ENCODE data around the gene DNA2.

Gene DNA2

DNA sequence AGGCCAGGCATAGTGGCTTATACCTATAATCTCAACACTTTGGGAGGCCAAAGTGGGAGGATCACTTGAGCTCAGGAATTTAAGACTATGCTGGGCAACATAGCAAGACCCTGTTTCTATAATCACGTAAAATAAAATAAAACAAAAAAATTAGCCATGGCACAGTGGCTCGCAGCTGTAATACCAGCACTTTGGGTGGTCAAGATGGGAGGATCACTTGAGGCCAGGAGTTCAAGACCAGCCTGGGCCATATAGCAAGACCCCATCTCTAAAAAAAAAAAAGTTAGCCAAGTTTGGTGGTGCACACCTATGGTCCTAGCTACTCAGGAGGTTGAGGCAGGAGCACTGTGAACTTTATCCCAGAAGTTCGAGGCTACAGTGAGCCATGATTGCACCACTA is 30.9 kb downstream of the DNA2 start:
- DNase-seq = no peak

DNA sequence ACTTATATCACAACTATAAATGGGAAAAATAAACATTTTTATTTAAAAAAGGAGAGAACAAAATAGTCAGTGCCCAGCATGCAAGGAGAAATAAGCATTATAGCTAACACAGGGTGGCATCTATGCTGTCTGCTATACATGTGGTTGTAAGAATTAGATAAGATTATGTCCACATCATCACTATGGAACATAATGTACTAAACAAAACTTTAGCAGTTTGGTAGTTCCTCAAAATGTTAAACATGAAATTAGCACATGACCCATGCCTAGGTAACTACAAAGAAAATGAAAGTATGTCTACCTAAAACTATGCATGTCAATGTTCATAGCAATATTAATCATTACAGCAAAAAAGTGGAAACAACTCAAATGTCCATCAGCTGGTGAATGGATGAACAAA is 36.0 kb downstream of the DNA2 start:
- DNase-seq = no peak

- DNase-seq = no peak
Measured at GRCh38 chr10:68434657-68435056, 37.1 kb downstream of the DNA2 start.

- DNase-seq = no peak
Measured at GRCh38 chr10:68428396-68429104, 43.2 kb downstream of the DNA2 start.

- no peak for DNase-seq
Measured at GRCh38 chr10:68424454-68425014, 47.2 kb downstream of the DNA2 start.

GRCh38 chr10:68423522-68423921 is 48.3 kb downstream of the DNA2 start:
- DNase-seq = no peak

DNA sequence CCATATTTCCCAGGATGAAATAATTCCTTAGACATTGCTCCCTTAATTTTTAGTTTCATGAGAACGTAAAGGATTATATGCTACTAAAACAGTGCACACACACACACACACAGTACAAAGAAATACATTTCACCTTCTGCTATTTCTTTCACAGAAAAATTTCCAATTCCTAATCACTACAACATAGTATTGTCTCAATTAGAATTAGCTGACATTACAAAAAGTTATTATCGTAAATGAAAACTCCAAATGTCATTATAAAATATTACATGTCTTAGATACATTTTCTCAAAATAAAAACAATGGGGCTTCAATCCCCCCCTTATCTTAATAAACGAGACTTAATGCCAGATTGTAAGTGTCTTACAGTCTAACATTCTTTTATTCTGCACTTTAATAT is 52.4 kb downstream of the DNA2 start:
- no peak for DNase-seq

DNA sequence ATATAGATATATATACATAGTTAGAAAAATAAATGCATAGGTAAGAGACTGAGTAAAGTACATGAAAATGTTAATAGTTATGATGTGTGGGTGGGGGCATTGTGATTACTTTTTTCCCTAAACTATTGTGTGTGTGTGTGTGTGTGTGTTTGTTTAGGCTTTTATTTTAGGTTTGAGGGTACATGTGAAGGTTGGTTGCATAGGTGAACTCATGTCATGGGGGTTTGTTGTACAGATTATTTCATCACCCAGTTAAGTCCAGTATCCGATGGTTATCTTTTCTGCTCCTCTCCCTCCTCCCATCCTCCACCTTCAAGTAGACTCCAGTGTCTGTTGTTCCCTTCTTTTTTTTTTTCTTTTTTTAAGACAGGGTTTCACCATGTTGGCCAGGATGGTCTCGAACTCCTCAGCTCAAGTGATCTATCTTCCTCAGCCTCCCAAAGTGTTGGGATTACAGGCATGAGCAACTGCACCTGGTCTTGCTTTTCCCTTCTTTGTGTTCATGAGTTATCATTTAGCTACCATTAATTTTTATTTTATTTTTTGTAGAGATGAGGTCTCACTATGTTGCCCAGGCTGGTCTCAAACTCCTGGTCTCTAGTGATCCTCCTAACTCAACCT is 62.8 kb downstream of the DNA2 start:
- no peak for DNase-seq

- no peak for DNase-seq
Measured at GRCh38 chr10:68406815-68407548, 64.8 kb downstream of the DNA2 start, which contains the start of gene RUFY2. Gene RUFY2, minus strand, starts transcription at chr10:68407277. Its CDS starts 88 bp downstream, at chr10:68407189.

- no peak for DNase-seq
Measured at GRCh38 chr10:68406111-68406814, 65.5 kb downstream of the DNA2 start.

- no peak for DNase-seq
Measured at GRCh38 chr10:68403701-68404100, 68.1 kb downstream of the DNA2 start.

- no peak for DNase-seq
Measured at GRCh38 chr10:68402276-68402675, 69.5 kb downstream of the DNA2 start.

DNA sequence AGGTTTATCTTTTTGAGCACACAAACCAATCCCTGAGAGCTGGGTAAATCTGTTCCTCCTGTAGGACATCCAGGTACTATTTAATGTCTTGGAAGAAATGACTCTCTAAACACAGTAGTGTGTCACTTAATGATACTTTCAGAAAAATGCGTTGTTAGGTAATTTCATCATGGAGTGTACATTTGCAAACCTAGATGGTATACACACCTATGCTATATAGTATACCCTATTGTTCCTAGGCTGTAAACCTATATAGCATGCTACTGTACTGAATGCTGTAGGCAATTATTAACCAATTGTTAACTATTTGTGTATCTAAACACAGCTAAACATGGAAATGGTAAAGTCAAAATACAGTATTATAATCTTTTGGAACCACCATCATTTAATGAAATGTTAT is 74.8 kb downstream of the DNA2 start:
- no peak for DNase-seq

DNA sequence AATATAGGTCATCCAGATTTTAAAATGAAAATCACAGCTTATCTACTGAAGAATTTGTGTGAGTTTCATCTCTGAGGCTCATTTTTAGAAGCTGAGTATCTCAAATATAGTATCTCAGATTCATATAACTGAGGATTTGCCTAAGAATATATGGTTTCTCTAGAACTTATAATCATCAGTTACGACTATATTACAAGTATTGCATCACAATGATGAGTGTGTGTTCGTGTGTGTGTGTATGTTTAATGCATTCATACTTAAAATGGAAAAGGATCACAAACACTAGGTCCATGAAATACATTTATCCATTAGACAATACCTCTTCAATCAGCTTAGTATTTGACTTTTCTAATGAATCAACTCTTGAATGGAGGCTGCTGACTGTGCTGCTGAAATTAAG is 86.0 kb downstream of the DNA2 start:
- no peak for DNase-seq

GRCh38 chr10:68371604-68372003 is 100.2 kb downstream of the DNA2 start:
- no peak for DNase-seq

DNA sequence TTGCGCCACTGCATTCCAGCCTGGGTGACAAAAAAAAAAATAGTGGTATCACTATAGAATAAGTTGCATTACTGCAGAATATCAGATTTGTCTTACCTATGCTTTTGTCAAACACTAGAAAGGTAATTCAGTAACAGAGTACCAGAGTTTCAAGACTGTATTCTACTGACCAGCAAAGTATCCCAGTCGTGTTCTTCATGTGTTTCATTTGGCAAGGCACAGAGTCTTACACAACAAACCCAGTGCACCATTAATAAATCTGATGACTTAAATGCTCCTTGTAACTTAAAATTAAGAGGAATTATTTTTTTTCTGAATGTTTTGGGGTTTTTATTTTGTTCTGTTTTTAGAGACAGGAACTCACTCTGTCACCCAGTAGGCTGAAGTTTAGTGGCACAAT is 104.7 kb downstream of the DNA2 start:
- no peak for DNase-seq

- no peak for DNase-seq
Measured at GRCh38 chr10:68366600-68366999, 105.2 kb downstream of the DNA2 start.

GRCh38 chr10:68365611-68366010 is 106.2 kb downstream of the DNA2 start:
- DNase-seq = no peak

GRCh38 chr10:68364101-68364886 is 107.5 kb downstream of the DNA2 start:
- DNase-seq = no peak

Measured in NCI-H187 treated with DMSO at 0.1 percent for 48 hours (cell line).